ENCODE measurements around the gene PRSS27.

Gene PRSS27

DNA sequence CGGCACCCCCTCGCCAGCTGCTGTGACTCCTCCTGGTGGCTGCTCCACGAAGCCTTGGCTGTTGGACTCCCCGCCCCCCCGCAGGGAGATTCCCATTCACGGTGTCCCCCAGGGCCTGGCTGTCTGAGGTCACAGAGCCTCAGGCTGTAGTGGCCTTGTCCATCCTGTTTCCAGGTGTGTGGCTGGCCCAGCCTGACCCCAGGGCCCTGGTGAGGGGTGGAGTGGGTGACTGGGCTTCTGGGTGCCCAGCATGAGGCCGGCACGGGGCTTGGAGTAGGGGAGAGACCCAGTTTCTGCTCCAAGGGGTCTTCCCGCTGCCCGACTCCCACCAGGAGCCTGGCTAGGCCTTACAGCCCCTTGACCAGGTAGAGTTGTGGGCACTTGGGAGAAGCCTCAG lies 10.4 kb downstream of the PRSS27 start:
- DNase-seq (ENCODE audit: low read depth) = no peak
- no peak overlapping the region for H3K4me3 ChIP-seq (ENCODE audit: low read depth, low read length)
- TF ChIP-seq, protein P1, sequence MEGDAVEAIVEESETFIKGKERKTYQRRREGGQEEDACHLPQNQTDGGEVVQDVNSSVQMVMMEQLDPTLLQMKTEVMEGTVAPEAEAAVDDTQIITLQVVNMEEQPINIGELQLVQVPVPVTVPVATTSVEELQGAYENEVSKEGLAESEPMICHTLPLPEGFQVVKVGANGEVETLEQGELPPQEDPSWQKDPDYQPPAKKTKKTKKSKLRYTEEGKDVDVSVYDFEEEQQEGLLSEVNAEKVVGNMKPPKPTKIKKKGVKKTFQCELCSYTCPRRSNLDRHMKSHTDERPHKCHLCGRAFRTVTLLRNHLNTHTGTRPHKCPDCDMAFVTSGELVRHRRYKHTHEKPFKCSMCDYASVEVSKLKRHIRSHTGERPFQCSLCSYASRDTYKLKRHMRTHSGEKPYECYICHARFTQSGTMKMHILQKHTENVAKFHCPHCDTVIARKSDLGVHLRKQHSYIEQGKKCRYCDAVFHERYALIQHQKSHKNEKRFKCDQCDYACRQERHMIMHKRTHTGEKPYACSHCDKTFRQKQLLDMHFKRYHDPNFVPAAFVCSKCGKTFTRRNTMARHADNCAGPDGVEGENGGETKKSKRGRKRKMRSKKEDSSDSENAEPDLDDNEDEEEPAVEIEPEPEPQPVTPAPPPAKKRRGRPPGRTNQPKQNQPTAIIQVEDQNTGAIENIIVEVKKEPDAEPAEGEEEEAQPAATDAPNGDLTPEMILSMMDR (IDR thresholded peaks at IDR 0.05; ENCODE audit: low read depth, low read length, missing control alignments) = no peak

DNA sequence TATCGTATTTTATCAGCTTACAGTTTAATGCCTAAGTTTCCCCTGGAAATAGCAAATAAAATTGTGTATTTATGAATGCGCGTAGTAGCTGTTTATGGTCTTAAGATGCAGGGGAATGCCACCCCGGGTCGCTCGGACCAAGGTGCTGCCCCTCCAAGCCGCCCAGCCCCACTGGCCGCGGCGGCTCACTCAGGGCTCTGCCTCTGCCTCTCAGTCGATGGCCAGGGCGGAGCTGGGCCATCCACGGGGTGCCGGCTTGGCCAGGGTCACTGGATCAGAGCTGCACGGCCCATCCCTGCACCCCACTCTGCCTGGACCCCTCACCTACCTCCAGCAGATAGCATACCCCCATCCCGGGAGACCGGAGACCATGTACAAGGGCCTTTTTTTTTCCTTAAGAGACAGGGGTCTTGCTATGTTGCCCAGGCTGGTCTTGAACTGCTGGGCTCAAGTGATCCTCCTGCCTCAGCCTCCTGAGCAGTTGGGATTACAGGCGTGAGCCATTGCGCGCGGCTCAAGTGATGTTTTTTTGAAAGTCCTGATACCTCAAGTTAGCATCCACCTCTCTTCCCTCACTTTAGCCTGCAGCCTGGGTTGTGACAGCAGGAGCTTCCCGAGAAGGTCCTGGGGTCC lies 11.0 kb downstream of the PRSS27 start:
- TF ChIP-seq, protein P1 (IDR thresholded peaks at IDR 0.05; ENCODE audit: low read depth, low read length, missing control alignments) = no peak
- no peak for DNase-seq (ENCODE audit: low read depth)
- H3K4me3 ChIP-seq (ENCODE audit: low read depth, low read length) = no peak overlapping the region

DNA sequence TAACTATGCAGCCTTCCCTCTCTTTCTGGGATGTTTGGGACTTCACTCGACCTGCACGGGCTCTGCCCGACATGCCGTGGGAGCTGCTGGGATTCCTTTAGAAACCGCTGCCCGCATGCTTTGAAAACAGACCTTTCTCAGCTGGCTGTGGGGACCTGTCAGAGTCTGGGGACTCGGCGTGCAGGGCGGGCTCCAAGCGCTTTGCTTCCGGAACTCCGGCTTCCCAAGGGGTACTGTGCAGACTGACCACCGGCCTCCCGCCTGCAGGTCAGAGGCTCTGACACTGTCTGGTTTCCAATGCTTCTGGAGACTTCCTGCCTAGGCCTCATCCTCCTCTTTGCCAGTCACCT lies 11.8 kb downstream of the PRSS27 start:
- DNase-seq (ENCODE audit: low read depth) = no peak
- TF ChIP-seq, protein P1 (IDR thresholded peaks at IDR 0.05; ENCODE audit: low read depth, low read length, missing control alignments) = no peak
- H3K4me3 ChIP-seq (ENCODE audit: low read depth, low read length) = no peak overlapping the region

DNA sequence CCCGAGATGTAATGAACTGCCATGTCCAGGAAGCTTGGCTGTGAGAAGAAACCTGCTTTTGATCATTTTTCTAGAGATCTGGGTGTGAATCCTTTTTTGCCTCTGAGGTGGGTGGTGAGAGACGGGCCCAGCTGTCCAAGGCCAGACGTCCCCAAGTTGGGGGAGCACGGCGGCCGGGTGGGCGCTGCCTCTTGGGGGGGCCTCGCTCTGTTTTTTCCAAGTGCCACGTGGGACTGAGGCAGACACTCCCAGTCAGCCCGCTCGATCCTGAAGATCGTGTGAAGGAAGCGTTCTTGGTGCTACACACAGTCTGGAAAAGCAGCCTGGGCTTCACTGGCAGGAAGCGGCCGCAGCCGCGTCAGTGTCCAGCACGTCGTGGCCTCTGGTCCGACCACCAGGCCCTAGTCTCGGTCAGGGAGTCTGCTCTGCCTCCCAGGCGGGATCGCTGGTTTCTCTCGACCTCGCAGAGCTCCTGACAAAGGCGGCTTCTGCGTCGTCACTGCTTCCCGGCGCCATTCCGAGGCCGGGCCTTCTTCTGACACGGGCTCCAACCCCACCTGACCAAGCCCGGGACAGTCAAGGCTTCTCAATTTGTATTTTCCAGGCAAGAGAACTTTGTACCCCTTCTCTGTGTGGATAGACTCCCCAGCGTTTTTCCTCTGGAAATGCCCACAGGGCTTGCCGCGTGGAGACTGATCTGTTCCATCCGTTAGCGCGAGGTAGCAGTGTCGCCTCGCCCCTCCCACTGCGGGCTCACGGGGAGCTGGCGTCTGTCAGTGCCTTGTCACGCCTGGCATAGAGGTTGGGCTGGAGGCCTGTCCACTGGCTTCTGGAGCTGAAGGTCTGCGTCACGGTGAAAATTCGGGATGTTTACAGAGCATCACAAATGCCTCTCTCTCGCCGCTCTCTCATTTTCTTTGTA lies 12.4 kb downstream of the PRSS27 start:
- TF ChIP-seq, protein P1 (IDR thresholded peaks at IDR 0.05; ENCODE audit: low read depth, low read length, missing control alignments) = no peak
- no peak overlapping the region for H3K4me3 ChIP-seq (ENCODE audit: low read depth, low read length)
- DNase-seq (ENCODE audit: low read depth) = no peak

DNA sequence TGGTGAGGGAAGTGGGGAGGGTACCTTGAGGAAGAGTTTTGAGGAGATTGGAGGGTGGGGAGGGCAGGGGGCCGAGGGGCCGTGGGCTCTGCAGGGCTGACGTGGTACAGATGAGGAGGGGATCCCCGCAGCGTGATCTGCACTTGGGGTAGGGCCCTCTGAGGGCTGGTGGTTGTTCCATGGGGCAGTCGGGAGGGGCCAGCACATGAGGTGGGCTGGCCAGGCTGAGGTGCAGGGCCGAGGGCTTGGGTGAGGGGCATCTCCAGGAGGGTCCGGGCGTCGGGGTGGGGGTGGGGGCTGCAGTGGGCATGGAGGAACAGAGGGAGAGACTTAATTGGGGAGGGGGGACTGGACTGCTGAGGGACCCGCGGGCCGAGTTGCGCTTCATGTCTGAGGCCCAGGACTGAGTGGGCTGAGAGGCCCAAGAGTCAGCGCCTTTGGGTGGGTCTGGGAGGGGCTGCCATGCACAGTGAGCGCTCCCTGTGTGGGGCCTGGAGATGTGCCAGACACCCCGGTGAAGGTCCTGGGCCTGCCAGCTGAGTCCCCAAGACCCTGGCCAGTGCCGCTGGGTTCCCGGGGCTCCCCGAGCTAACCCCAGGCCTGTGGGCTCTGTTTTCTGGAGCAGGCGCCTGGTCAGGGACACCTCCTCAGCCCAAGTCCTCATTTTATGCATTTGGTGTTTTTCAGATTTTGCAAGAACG lies 13.3 kb downstream of the PRSS27 start:
- TF ChIP-seq, protein P1 (IDR thresholded peaks at IDR 0.05; ENCODE audit: low read depth, low read length, missing control alignments) = no peak
- H3K4me3 ChIP-seq (ENCODE audit: low read depth, low read length) = no peak overlapping the region
- no peak for DNase-seq (ENCODE audit: low read depth)

DNA sequence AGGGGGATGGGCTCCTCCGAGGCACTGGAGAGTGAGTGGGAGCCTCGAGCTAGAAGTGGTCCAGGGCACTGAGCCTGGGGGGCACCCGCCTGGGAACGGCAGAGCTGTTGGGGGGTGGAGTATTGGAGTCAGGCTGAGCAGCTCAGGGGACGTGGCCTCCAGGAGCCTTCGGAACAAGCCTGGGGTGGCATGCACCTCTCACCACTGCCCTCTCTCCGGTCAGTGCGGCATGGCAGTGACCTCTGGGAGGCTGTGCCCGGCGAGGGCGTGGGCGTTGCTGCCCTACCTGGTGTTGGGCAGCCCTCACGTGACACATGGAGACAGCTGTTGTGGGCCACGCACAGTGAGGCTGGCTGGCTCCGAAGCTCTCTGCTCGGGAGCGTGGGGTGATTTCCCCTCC lies 13.9 kb downstream of the PRSS27 start:
- no peak overlapping the region for H3K4me3 ChIP-seq (ENCODE audit: low read depth, low read length)
- TF ChIP-seq, protein P1 (IDR thresholded peaks at IDR 0.05; ENCODE audit: low read depth, low read length, missing control alignments) = no peak
- DNase-seq (ENCODE audit: low read depth) = no peak

All from GM12864 (cell line).